ENCODE measurements around the gene OTUB2. TPM values are rescaled to one million over a fixed set of nuclear protein-coding genes. Genes with fewer than 3 reads are reported as not detected.

Gene OTUB2
- total RNA-seq, 1 experiment from 2014 or later: 0.55 TPM

GRCh38 chr14:94028450-94028826 is 2.3 kb downstream of the OTUB2 start:
- Histone ChIP-seq H4K20me1 (ENCODE audit: insufficient read depth) (no peaks in the 10 kb centered on the region), H3K9me2 (ENCODE audit: insufficient read depth) (no peaks in the 10 kb centered on the region), H2AFZ (no peak overlapping the region), H3K4me3 (no peak overlapping the region), H3K27ac (no peak overlapping the region), H3K79me2 (ENCODE audit: low read depth) (no peaks in the 10 kb centered on the region), H3F3A (ENCODE audit: insufficient read depth, low read depth) (peaks cover 15% of the 10 kb centered on the region; the same call in 1 of the 2 replicates), H3K4me1 (replicated peaks; ENCODE audit: insufficient read depth) (peaks cover 18% of the 10 kb centered on the region), H3K36me3 (ENCODE audit: low read depth) (no peaks in the 10 kb centered on the region), H3K9me3 (ENCODE audit: insufficient read depth, low read depth) (no peaks in the 10 kb centered on the region), H3K4me2 (peak overlapping the region; percentile 68; the same call in 1 of the 2 replicates), H3K27me3 (ENCODE audit: insufficient read depth, low read depth) (no peaks in the 10 kb centered on the region)
- intact Hi-C loops (cut with micrococcal nuclease; ENCODE audit: unreplicated experiment): no loop called here
- peak; percentile 13 to 83 for DNase-seq
- TF ChIP-seq, protein P1, sequence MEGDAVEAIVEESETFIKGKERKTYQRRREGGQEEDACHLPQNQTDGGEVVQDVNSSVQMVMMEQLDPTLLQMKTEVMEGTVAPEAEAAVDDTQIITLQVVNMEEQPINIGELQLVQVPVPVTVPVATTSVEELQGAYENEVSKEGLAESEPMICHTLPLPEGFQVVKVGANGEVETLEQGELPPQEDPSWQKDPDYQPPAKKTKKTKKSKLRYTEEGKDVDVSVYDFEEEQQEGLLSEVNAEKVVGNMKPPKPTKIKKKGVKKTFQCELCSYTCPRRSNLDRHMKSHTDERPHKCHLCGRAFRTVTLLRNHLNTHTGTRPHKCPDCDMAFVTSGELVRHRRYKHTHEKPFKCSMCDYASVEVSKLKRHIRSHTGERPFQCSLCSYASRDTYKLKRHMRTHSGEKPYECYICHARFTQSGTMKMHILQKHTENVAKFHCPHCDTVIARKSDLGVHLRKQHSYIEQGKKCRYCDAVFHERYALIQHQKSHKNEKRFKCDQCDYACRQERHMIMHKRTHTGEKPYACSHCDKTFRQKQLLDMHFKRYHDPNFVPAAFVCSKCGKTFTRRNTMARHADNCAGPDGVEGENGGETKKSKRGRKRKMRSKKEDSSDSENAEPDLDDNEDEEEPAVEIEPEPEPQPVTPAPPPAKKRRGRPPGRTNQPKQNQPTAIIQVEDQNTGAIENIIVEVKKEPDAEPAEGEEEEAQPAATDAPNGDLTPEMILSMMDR (conservative IDR thresholded peaks at IDR 0.05): peak; percentile 44; the same call in 1 of the 2 replicates
- TF ChIP-seq EZH2 (IDR thresholded peaks at IDR 0.05; ENCODE audit: low read depth): no peak
- ChIA-PET POLR2A (ENCODE audit: unreplicated experiment) (interaction anchor here (0.6 kb wide), 1 partner anchor 57 kb away, joined by 4 read pairs; no protein-coding TSS in a partner anchor), CTCF (no interaction called here)
- no TSS peak for BruUV-seq (replicated peaks)

GRCh38 chr14:94029265-94029664 is 3.1 kb downstream of the OTUB2 start:
- Histone ChIP-seq H3K36me3 (ENCODE audit: low read depth) (no peaks in the 10 kb centered on the region), H3K9me2 (ENCODE audit: insufficient read depth) (no peaks in the 10 kb centered on the region), H3K4me2 (no peak overlapping the region), H3K4me3 (no peak overlapping the region), H3K27ac (no peak overlapping the region), H3K79me2 (ENCODE audit: low read depth) (no peaks in the 10 kb centered on the region), H3K4me1 (replicated peaks; ENCODE audit: insufficient read depth) (peaks cover 18% of the 10 kb centered on the region), H3K9me3 (ENCODE audit: insufficient read depth, low read depth) (no peaks in the 10 kb centered on the region), H2AFZ (no peak overlapping the region), H3K27me3 (ENCODE audit: insufficient read depth, low read depth) (no peaks in the 10 kb centered on the region), H4K20me1 (ENCODE audit: insufficient read depth) (no peaks in the 10 kb centered on the region), H3F3A (ENCODE audit: insufficient read depth, low read depth) (peaks cover 15% of the 10 kb centered on the region; the same call in 1 of the 2 replicates)
- DNase-seq: no peak
- no TSS peak for BruUV-seq (replicated peaks)
- CTCF ChIA-PET: no interaction called here
- intact Hi-C loops (cut with micrococcal nuclease; ENCODE audit: unreplicated experiment): no loop called here
- POLR2A ChIA-PET (ENCODE audit: unreplicated experiment): no interaction called here
- TF ChIP-seq, protein P1 (conservative IDR thresholded peaks at IDR 0.05): no peak
- no peak for TF ChIP-seq EZH2 (IDR thresholded peaks at IDR 0.05; ENCODE audit: low read depth)

- intact Hi-C loops (cut with micrococcal nuclease; ENCODE audit: unreplicated experiment): no loop called here
- Histone ChIP-seq H3K4me2 (no peak overlapping the region), H3K9me2 (ENCODE audit: insufficient read depth) (no peaks in the 10 kb centered on the region), H3K4me3 (no peak overlapping the region), H2AFZ (no peak overlapping the region), H3K4me1 (replicated peaks; ENCODE audit: insufficient read depth) (peaks cover 18% of the 10 kb centered on the region), H3K36me3 (ENCODE audit: low read depth) (no peaks in the 10 kb centered on the region), H4K20me1 (ENCODE audit: insufficient read depth) (no peaks in the 10 kb centered on the region), H3K9me3 (ENCODE audit: insufficient read depth, low read depth) (no peaks in the 10 kb centered on the region), H3K27me3 (ENCODE audit: insufficient read depth, low read depth) (no peaks in the 10 kb centered on the region), H3F3A (ENCODE audit: insufficient read depth, low read depth) (peaks cover 15% of the 10 kb centered on the region; the same call in 1 of the 2 replicates), H3K27ac (no peak overlapping the region), H3K79me2 (ENCODE audit: low read depth) (no peaks in the 10 kb centered on the region)
- no TSS peak for BruUV-seq (replicated peaks)
- ChIA-PET POLR2A (ENCODE audit: unreplicated experiment) (no interaction called here), CTCF (no interaction called here)
- TF ChIP-seq, protein P1 (conservative IDR thresholded peaks at IDR 0.05): no peak
- TF ChIP-seq EZH2 (IDR thresholded peaks at IDR 0.05; ENCODE audit: low read depth): no peak
- DNase-seq: no peak
These were observed 3.6 kb downstream of the OTUB2 start for GRCh38 chr14:94029671-94030203.
